Liver (tissue), 9 donors: ENCODE results near the gene WDR49. TPM values are rescaled to one million over a fixed set of nuclear protein-coding genes. Genes with fewer than 3 reads are reported as not detected.

Experiments used
- DNase-seq: peaks from one replicate; pipeline ENCODE4 v3.0.0-alpha.2; 2017; ENCODE audit warnings: low spot score
- H3K27ac ChIP-seq, 2 donors: one replicate each; pipeline ENCODE4 v1.7.0; 2013; ENCODE audit warnings: inconsistent platforms in 2 of 2, low read length in 2 of 2, control low read depth in 1 of 2, low read depth in 1 of 2, mild to moderate bottlenecking in 1 of 2
- H3K27me3 ChIP-seq, 4 donors: one replicate each; pipeline versions ENCODE4 v1.6.1 to v1.7.0; 2013; ENCODE audit warnings: low read length in 3 of 4, inconsistent platforms in 1 of 4, mild to moderate bottlenecking in 1 of 4, moderate library complexity in 1 of 4; ENCODE audit not compliant: control insufficient read depth in 4 of 4, insufficient read depth in 4 of 4
- H3K36me3 ChIP-seq, 4 donors: one replicate each; pipeline versions ENCODE4 v1.6.1 to v1.7.0; 2013; ENCODE audit warnings: low read length in 3 of 4, mild to moderate bottlenecking in 3 of 4, low read depth in 1 of 4, moderate library complexity in 1 of 4; ENCODE audit not compliant: control insufficient read depth in 4 of 4, insufficient read depth in 3 of 4
- H3K4me1 ChIP-seq, 4 donors: one replicate each; pipeline versions ENCODE4 v1.6.1 to v1.7.0; 2013; ENCODE audit warnings: low read length in 3 of 4, mild to moderate bottlenecking in 3 of 4, moderate library complexity in 1 of 4; ENCODE audit not compliant: control insufficient read depth in 4 of 4, insufficient read depth in 4 of 4
- H3K4me3 ChIP-seq, 3 donors: one replicate each; pipeline versions ENCODE4 v1.6.1 to v1.7.0; 2013; ENCODE audit warnings: low read length in 3 of 3, control low read depth in 1 of 3, low read depth in 1 of 3, mild to moderate bottlenecking in 1 of 3
- H3K9ac ChIP-seq, 2 donors: one replicate each; pipeline ENCODE4 v1.7.0; 2013; ENCODE audit warnings: low read length in 2 of 2, mild to moderate bottlenecking in 2 of 2, moderate library complexity in 2 of 2, control low read depth in 1 of 2, low read depth in 1 of 2
- H3K9me3 ChIP-seq, 4 donors: one replicate each; pipeline versions ENCODE4 v1.6.1 to v1.7.0; 2013; ENCODE audit warnings: low read length in 3 of 4; ENCODE audit not compliant: control insufficient read depth in 4 of 4
- ATF3 ChIP-seq: IDR thresholded peaks from 2 replicates; pipeline ENCODE4 v1.6.1; 2016; ENCODE audit warnings: antibody characterized with exemption
- CTCF ChIP-seq: fragments of 150-350 bp; IDR thresholded peaks from 2 replicates; pipeline ENCODE4 v1.5.1; 2017; ENCODE audit warnings: improper control_type of control experiment, low read depth, low read length; ENCODE audit not compliant: missing input control
- EGR1 ChIP-seq, 2 donors: IDR thresholded peaks; 2 replicates each; pipeline ENCODE4 v1.6.1; 2016 to 2018; ENCODE audit warnings: antibody characterized with exemption in 2 of 2, low read depth in 2 of 2
- FOXA1 ChIP-seq: IDR thresholded peaks from 2 replicates; pipeline ENCODE4 v1.6.1; 2016; ENCODE audit warnings: antibody characterized with exemption
- GABPA ChIP-seq, 2 donors: IDR thresholded peaks in 1 of 2; conservative IDR thresholded peaks in 1 of 2; 2 replicates each; pipeline ENCODE4 v1.6.1; 2016; ENCODE audit warnings: antibody characterized with exemption in 2 of 2, mild to moderate bottlenecking in 1 of 2, moderate library complexity in 1 of 2
- HNF4A ChIP-seq, 2 donors: conservative IDR thresholded peaks; 2 replicates each; pipeline ENCODE4 v1.6.1; 2016; ENCODE audit warnings: antibody characterized with exemption in 2 of 2, mild to moderate bottlenecking in 2 of 2
- JUND ChIP-seq, 2 donors: IDR thresholded peaks; 2 replicates each; pipeline ENCODE4 v1.6.1; 2016; ENCODE audit warnings: antibody characterized with exemption in 2 of 2
- NR2F2 ChIP-seq: IDR thresholded peaks from 2 replicates; pipeline ENCODE4 v1.6.1; 2016; ENCODE audit warnings: antibody characterized with exemption
- RAD21 ChIP-seq, 2 donors: IDR thresholded peaks; 2 replicates each; pipeline ENCODE4 v1.6.1; 2016; ENCODE audit warnings: antibody characterized with exemption in 2 of 2, mild to moderate bottlenecking in 2 of 2
- REST ChIP-seq: IDR thresholded peaks from 2 replicates; pipeline ENCODE4 v1.6.1; 2016; ENCODE audit warnings: antibody characterized with exemption, mild to moderate bottlenecking
- RXRA ChIP-seq, 2 donors: IDR thresholded peaks; 2 replicates each; pipeline ENCODE4 v1.6.1; 2017 to 2018; ENCODE audit warnings: antibody characterized with exemption in 2 of 2, mild to moderate bottlenecking in 1 of 2
- SP1 ChIP-seq: IDR thresholded peaks from 2 replicates; pipeline ENCODE4 v1.6.1; 2018; ENCODE audit warnings: antibody characterized with exemption, mild to moderate bottlenecking
- TAF1 ChIP-seq: conservative IDR thresholded peaks from 2 replicates; pipeline ENCODE4 v1.6.1; 2016; ENCODE audit warnings: antibody characterized with exemption, mild to moderate bottlenecking
- YY1 ChIP-seq: IDR thresholded peaks from 2 replicates; pipeline ENCODE4 v1.6.1; 2016; ENCODE audit warnings: antibody characterized with exemption, mild to moderate bottlenecking
- ZBTB33 ChIP-seq: IDR thresholded peaks from 2 replicates; pipeline ENCODE4 v1.6.1; 2016; ENCODE audit warnings: antibody characterized with exemption
- WGBS: extraction: QIAGEN DNeasy Blood & Tissue Kit; methylation state at CpG from one replicate; pipeline ENCODE4 v1.1.7; 2013; 5-methylcytosine and 5-hydroxymethylcytosine counted together
- polyA plus RNA-seq, 2 donors: library from polyadenylated mRNA; stranded (reverse) in 1 of 2; unstranded in 1 of 2; fragments of 200-250 nt in 1 of 2; fragments of >200 nt in 1 of 2; fragmentation: Nextera tagmentation in 1 of 2; extraction: Ambion mirVana in 1 of 2; gene quantifications; one replicate each; pipeline versions ENCODE4 v1.2.1 to v1.2.3, GENCODE V29; 2013 to 2015
- total RNA-seq, 2 donors: library from RNA; depleted of rRNA; stranded (reverse); fragments of >200 nt; gene quantifications; one replicate each; pipeline ENCODE4 v1.2.3, GENCODE V29; 2014
- donor health status: healthy.
- donor health status: healthy.
- donor health status: healthy.
- donor health status: healthy.
- donor health status: healthy.

WDR49 gene
- total and polyA plus RNA-seq, 4 donors: 0.23 to 0.42 TPM; not detected in 2

- TF ChIP-seq RXRA (IDR thresholded peaks at IDR 0.05) (no peak), TAF1 (no peak), FOXA1 (no peak), GABPA (IDR thresholded peaks at IDR 0.05 in 1 of 2, conservative IDR thresholded peaks at IDR 0.05 in 1 of 2) (no peak), EGR1 (IDR thresholded peaks at IDR 0.05; ENCODE audit: low read depth in 2 of 2) (no peak), RAD21 (IDR thresholded peaks at IDR 0.05) (no peak), SP1 (no peak), YY1 (no peak), NR2F2 (no peak)
- 67% methylated on average over 2 of the region's 2 CpGs for WGBS
- DNase-seq: no peak
Measured at GRCh38 chr3:167502401-167502800, 151.3 kb downstream of the WDR49 start.

GRCh38 chr3:167501941-167502340 lies 151.8 kb downstream of the WDR49 start:
- no peaks in the 10 kb centered on the region for H3K4me1 ChIP-seq
- H3K9ac ChIP-seq: no peak overlapping the region
- no peaks in the 10 kb centered on the region for H3K36me3 ChIP-seq
- TF ChIP-seq GABPA (IDR thresholded peaks at IDR 0.05 in 1 of 2, conservative IDR thresholded peaks at IDR 0.05 in 1 of 2) (no peak), NR2F2 (no peak), EGR1 (IDR thresholded peaks at IDR 0.05; ENCODE audit: low read depth in 2 of 2) (no peak), JUND (IDR thresholded peaks at IDR 0.05) (no peak), TAF1 (no peak), CTCF (no peak), RAD21 (IDR thresholded peaks at IDR 0.05) (no peak), YY1 (no peak), SP1 (no peak), HNF4A (conservative IDR thresholded peaks at IDR 0.05) (no peak), ATF3 (no peak), ZBTB33 (no peak), FOXA1 (no peak), RXRA (IDR thresholded peaks at IDR 0.05) (no peak), REST (no peak)
- no peaks in the 10 kb centered on the region for H3K27me3 ChIP-seq
- H3K9me3 ChIP-seq: no peaks in the 10 kb centered on the region
- DNase-seq: no peak
- no peak overlapping the region for H3K27ac ChIP-seq
- 82% methylated on average over 3 of the region's 3 CpGs for WGBS
- no peak overlapping the region for H3K4me3 ChIP-seq

More at GRCh38 chr3:167502401-167502800, 151.3 kb downstream of the WDR49 start:
- Histone ChIP-seq H3K4me3 (no peak overlapping the region), H3K36me3 (no peaks in the 10 kb centered on the region), H3K9ac (no peak overlapping the region), H3K4me1 (no peaks in the 10 kb centered on the region), H3K9me3 (no peaks in the 10 kb centered on the region), H3K27me3 (no peaks in the 10 kb centered on the region), H3K27ac (no peak overlapping the region)
